GM19324 (cell line): ENCODE results near the gene PFN1.

ENCODE experiments used
- ATAC-seq: cut with Tn5 transposase; IDR thresholded peaks from one replicate; pipeline ENCODE4 v1.9.1; 2021; ENCODE audit warnings: mild to moderate bottlenecking, moderate library complexity; ENCODE audit not compliant: unreplicated experiment, low FRiP score

The PFN1 gene

DNA sequence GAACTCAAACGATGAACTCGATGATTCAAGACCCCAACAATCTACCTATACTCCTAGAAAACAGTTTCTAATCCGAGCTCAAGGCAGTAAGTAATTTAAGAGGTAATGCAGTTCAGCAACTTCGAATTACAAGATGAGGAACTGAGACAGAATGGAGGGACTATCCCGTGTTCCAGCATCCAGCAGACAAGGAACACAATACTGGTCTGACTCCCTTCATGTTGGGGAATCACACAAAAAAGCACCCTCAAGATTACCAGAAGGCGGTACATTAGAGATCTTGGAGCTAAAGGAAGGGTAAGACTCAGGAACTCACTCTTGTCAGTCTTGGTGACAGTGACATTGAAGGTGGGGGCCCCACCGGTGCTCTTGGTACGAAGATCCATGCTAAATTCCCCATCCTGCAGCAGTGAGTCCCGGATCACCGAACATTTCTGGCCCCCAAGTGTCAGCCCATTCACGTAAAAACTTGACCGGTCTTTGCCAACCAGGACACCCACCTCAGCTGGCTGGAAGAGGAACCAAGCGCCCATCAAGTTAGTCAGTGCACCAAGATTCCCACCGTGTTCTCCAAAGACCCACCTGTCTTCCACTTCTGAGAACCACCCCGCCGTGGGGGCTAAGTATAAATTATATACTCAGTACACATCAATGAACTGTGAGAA, 1.9 kb downstream of the PFN1 start:
- no peak for ATAC-seq

GRCh38 chr17:4945944-4946280, 2.4 kb downstream of the PFN1 start:
- no peak for ATAC-seq

DNA sequence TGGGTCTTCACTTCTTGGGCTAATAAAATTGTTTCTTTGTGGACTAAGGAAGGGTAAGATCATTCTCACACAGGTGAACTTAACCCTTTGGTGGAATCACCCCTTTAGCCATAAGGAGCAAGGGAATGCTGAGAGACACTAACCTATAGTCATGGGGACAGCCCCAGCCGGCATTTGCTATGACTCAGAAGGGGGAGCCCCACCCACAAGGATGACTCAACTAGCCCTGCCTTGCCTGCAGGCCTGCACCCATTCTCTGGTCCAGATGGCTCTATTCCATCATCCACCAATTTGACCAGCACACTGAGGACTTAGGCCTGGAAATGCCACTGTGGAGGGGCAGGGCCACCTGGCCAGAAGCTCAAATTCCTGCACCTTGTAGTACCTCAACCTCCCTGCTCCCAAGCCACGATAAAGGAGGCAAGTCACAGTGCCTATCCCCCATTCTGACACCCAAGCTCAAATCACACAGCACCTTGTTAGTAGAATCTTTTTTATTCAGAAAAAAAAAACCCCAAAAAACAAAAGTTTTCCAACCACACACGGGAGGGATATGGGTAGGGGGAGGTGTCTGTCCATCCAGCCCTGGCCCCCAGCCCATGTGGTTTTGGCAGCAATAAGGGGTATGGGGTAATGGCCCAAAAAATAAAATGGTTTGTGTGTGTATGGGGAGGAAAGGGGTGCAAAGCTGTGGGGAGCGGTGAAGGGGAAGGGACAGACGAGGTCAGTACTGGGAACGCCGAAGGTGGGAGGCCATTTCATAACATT, 3.0 kb downstream of the PFN1 start:
- ATAC-seq: no peak

- no peak for ATAC-seq
Measured at GRCh38 chr17:4944554-4945175, 3.7 kb downstream of the PFN1 start.

GRCh38 chr17:4944163-4944553, 4.2 kb downstream of the PFN1 start:
- ATAC-seq: no peak

DNA sequence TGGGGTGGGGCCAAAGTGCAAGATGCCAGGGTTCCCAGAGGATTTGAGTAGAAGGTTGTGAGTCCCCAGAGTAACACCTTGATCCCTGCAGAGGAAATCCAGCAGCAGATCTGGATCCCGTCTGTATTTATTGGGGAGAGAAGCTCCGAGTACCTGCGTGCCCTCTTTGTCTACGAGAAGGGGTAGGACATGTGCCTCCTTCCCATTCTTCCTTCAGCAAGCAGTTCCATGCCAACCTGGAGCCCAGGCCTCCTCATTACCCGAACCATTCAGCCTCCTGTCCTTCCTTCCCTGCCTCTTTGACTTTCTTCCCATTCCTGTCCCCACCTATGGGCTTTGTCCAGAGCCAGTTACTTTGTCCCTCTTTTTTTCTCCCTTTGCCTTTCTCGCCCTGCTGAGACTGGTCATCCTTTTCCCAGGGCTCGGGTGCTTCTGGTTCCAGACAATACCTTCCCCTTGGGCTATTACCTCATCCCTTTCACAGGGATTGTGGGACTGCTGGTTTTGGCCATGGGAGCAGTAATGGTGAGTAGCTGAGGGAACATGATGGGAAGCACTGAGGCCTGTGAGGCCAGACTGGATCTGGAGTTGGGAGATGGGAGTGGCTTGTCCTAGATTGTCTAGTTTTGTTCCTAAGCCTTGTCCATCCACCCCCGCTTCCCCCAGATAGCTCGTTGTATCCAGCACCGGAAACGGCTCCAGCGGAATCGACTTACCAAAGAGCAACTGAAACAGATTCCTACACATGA, 5.4 kb downstream of the PFN1 start:
- no peak for ATAC-seq

- no peak for ATAC-seq
Measured at GRCh38 chr17:4941319-4941610, 7.1 kb downstream of the PFN1 start.

DNA sequence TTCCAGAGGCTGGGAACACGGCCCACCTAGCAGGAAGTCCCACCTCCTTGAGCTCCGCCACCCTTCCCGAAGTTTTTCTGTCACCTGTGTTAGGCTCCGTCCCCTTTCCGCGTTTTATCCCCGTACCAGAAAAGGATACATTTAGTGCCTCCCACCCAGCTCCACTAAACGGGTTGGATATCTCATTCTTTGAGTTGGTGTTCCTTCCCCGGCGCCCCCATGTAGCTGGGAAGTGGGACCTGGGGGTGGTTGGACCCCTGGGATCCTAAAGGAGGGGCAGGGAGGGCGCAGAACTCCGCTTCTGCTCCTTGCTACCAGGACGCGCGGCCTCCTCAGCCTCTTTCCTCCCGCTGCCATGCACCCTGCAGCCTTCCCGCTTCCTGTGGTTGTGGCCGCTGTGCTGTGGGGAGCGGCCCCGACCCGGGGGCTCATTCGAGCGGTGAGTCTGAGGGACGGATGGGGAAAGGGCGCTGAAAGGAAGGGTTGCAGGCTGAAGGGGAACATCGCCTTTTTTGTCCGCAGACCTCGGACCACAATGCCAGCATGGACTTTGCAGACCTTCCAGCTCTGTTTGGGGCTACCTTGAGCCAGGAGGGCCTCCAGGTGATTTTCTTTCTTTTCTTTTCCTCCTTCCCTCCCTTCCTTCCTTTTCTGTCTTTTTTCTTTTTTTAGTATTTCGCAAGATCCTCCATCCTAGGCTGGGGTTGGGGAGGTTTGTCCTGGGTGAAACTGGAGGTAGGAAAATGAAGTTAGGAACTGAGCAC, 7.6 kb downstream of the PFN1 start:
- no peak for ATAC-seq

- peak; percentile 82 for ATAC-seq
Measured at GRCh38 chr17:4939796-4940554, 8.4 kb downstream of the PFN1 start, which contains the start of the genes RNF167 and SLC25A11. Gene RNF167, plus strand, starts transcription at chr17:4940268. Its CDS starts 642 bp downstream, at chr17:4940910. Gene SLC25A11, minus strand, starts transcription at chr17:4940046. Its CDS starts 136 bp downstream, at chr17:4939910.

DNA sequence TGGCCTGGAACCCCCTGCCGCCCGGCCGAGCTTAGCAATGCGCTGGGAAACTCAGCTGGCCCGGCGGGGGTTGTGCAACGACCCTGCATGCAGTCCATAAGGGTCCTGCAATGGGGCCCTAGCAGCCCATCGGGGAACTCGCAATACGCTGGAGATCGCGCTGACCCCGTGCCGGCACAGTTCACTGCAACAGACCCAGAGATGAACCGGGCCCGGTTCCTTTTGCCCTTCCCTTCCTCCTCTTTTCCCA, 8.9 kb downstream of the PFN1 start:
- ATAC-seq: peak; percentile 25

DNA sequence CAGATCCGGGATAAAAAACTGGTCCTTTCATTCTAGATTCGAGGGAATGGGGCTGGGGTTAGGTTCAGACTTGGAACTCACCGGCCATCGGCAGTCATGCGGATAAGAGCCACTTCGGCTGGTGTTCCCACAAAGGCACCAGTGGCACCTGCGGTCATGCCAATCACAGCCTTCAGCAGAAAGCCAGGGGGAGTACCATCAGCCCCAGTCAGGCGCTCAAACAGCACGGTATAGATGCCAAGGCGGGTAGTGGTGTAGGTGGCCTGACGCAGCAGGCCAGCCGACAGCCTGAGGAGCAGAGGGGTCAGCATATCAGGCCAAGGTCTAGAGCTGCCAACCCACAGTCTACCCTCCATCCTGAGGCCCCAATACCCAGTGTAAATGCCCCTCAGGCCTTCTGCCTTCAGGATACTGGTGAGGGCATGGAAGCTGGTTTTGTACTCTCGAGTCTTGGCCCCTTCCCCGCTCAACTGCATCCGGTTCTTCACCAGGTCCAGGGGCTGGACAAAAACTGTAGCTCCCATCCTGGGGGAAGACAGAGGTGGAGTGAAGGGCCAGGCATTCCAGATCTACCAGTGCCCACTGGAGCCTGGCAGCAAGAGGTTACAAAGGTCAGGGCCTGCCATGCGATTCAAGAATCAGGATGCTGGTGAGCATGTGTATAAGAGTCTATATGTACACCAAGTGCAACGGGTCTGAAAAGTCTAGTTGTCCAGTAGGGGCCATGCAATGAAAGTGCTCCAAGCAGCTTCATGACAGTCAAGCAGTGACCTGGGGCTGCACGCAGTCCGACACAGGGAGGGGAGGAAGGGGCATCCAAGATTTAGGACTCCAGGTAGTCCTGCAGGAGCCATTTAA, 9.4 kb downstream of the PFN1 start:
- ATAC-seq: no peak

GRCh38 chr17:4938069-4938491, 10.2 kb downstream of the PFN1 start:
- ATAC-seq: no peak

GRCh38 chr17:4937553-4937952, 10.8 kb downstream of the PFN1 start:
- no peak for ATAC-seq

DNA sequence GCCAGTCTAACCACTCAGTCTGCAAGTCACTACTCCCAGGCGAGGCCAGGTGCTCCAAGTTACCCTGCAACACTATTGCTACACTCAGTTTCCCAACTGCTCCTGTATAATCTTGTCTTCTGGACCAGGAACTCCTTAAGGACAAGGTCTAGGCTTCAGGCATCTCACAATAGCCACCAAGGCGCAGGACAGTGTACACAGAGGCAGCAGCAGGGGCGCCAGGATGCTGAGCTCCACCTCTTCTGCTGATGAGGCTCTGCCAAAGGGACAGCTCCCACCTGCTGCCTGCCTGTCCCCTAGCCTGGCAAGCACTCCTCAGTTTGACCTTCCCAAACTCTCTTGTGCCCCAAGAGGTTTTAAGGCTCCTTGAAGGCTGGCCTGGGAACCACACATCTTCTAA, 11.9 kb downstream of the PFN1 start:
- no peak for ATAC-seq

DNA sequence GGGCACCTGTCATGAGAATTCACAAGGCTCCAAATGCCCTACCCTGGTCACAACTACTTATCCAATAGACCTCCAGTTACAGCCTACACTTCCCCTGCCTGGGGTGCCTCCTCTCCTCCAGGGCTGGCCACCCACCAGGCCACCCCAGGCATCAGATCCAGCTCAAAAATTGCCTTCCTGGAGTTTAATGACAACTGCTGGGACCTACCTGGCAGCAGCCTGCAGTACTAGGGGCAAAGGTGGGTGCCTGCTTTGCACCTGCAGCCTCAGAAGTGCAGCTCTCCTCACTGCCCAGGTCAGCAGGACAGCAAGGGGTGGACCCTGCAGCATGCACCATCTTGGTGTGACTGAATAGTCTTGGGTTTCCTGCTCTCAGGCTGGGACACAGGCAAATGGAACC, 12.7 kb downstream of the PFN1 start:
- no peak for ATAC-seq

DNA sequence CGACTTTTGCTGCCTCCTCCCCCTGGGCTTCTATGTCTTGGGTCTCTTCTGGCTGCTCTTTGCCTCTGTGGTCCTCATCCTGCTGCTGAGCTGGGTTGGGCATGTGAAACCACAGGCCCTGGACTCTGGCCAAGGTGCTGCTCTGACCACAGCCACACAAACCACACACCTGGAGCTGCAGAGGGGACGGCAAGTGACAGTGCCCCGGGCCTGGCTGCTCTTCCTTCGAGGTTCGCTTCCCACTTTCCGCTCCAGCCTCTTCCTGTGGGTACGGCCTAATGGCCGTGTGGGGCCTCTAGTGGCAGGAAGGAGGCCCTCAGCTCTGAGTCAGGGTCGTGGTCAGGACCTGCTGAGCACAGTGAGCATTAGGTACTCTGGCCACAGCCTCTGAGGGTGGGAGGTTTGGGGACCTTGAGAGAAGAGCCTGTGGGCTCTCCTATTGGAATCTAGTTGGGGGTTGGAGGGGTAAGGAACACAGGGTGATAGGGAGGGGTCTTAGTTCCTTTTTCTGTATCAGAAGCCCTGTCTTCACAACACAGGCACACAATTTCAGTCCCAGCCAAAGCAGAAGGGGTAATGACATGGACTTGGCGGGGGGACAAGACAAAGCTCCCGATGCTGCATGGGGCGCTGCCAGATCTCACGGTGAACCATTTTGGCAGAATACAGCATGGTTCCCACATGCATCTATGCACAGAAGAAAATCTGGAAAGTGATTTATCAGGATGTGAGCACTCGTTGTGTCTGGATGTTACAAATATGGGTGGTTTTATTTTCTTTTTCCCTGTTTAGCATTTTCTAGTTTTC, 14.0 kb downstream of the PFN1 start:
- no peak for ATAC-seq

DNA sequence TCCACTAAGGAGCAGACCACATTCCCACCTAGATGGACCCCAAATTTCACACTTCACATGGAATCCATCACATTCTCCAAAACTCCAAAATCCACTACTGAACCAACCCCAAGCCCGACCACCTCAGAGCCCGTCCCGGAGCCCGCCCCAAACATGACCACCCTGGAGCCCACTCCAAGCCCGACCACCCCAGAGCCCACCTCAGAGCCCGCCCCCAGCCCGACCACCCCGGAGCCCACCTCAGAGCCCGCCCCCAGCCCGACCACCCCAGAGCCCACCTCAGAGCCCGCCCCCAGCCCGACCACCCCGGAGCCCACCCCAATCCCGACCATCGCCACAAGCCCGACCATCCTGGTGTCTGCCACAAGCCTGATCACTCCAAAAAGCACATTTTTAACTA, 14.7 kb downstream of the PFN1 start:
- no peak for ATAC-seq

- ATAC-seq: no peak
Measured at GRCh38 chr17:4932756-4933155, 15.6 kb downstream of the PFN1 start.
